HepG2 (cell line): ENCODE results near the gene ACAT2. TPM values are rescaled to one million over a fixed set of nuclear protein-coding genes. Genes with fewer than 3 reads are reported as not detected.
A peak's percentile ranks its signal among the peaks of the same experiment; 100 is the strongest.

Source experiments
- ARHGAP35 ChIP-seq: sonication (generic); formaldehyde crosslinking; IDR thresholded peaks from 2 replicates; pipeline ENCODE4 v1.9.0; 2022; ENCODE audit warnings: mild to moderate bottlenecking, inconsistent platforms, moderate library complexity, missing genetic modification reagents, borderline replicate concordance
- CBX2 ChIP-seq, 2 experiments: fragments of 200-600 bp in 1 of 2; sonication (generic); formaldehyde crosslinking in 1 of 2; IDR thresholded peaks; 2 replicates each; pipeline versions ENCODE4 v1.7.0 to v1.8.1; 2018 to 2022; ENCODE audit warnings: low read depth in 2 of 2, low read length in 1 of 2, mild to moderate bottlenecking in 1 of 2, missing genetic modification reagents in 1 of 2
- HMG20B ChIP-seq: conservative IDR thresholded peaks from 2 replicates; pipeline ENCODE4 v1.6.1; 2016; ENCODE audit warnings: missing genetic modification reagents, missing compliant biosample characterization
- IRX3 ChIP-seq: sonication (generic); formaldehyde crosslinking; IDR thresholded peaks from 2 replicates; pipeline ENCODE4 v1.8.1; 2023; ENCODE audit warnings: mild to moderate bottlenecking, low read depth, missing genetic modification reagents, borderline replicate concordance
- KDM3A ChIP-seq: IDR thresholded peaks from 2 replicates; pipeline ENCODE4 v1.6.1; 2018; ENCODE audit warnings: low read depth, missing compliant biosample characterization
- MED8 ChIP-seq: sonication (generic); formaldehyde crosslinking; IDR thresholded peaks from 2 replicates; pipeline ENCODE4 v1.8.1; 2023; ENCODE audit warnings: mild to moderate bottlenecking, missing genetic modification reagents; ENCODE audit not compliant: insufficient replicate concordance
- NFYB ChIP-seq: sonication (generic); formaldehyde crosslinking; IDR thresholded peaks from 2 replicates; pipeline ENCODE4 v1.4.0; 2020; ENCODE audit warnings: missing genetic modification reagents
- NR2F2 ChIP-seq: IDR thresholded peaks from 2 replicates; pipeline ENCODE4 v1.6.1; 2012; ENCODE audit warnings: low read depth, inconsistent platforms, borderline replicate concordance
- RARA ChIP-seq: IDR thresholded peaks from 2 replicates; pipeline ENCODE4 v1.6.1; 2016; ENCODE audit warnings: missing genetic modification reagents, missing compliant biosample characterization
- RXRB ChIP-seq: IDR thresholded peaks from 2 replicates; pipeline ENCODE4 v1.6.1; 2016; ENCODE audit warnings: borderline replicate concordance, missing genetic modification reagents, missing compliant biosample characterization
- TSC22D2 ChIP-seq: sonication (generic); formaldehyde crosslinking; IDR thresholded peaks from 2 replicates; pipeline ENCODE4 v1.5.1; 2020; ENCODE audit warnings: missing genetic modification reagents, mild to moderate bottlenecking, borderline replicate concordance
- WIZ ChIP-seq: sonication (generic); formaldehyde crosslinking; IDR thresholded peaks from 2 replicates; pipeline ENCODE4 v1.5.1; 2020; ENCODE audit warnings: mild to moderate bottlenecking, missing genetic modification reagents
- ZMYM3 ChIP-seq: sonication (generic); formaldehyde crosslinking; IDR thresholded peaks from 2 replicates; pipeline ENCODE4 v1.5.1; 2020; ENCODE audit warnings: mild to moderate bottlenecking, missing genetic modification reagents
- ZNF143 ChIP-seq: sonication (generic); formaldehyde crosslinking; IDR thresholded peaks from 2 replicates; pipeline ENCODE4 v1.4.0; 2020; ENCODE audit warnings: missing genetic modification reagents
- ZNF251 ChIP-seq: sonication (generic); formaldehyde crosslinking; IDR thresholded peaks from 2 replicates; pipeline ENCODE4 v1.9.0; 2021; ENCODE audit warnings: mild to moderate bottlenecking, missing genetic modification reagents
- ZNF33B ChIP-seq: sonication (generic); formaldehyde crosslinking; IDR thresholded peaks from 2 replicates; pipeline ENCODE4 v1.5.1; 2020; ENCODE audit warnings: mild to moderate bottlenecking, missing genetic modification reagents
- ZNF446 ChIP-seq: sonication (generic); formaldehyde crosslinking; IDR thresholded peaks from 2 replicates; pipeline ENCODE4 v1.5.0; 2020; ENCODE audit warnings: mild to moderate bottlenecking, missing genetic modification reagents
- ZNF546 ChIP-seq: sonication (generic); formaldehyde crosslinking; conservative IDR thresholded peaks from 2 replicates; pipeline ENCODE4 v1.8.1; 2023; ENCODE audit warnings: mild to moderate bottlenecking, missing genetic modification reagents
- ZNF547 ChIP-seq: sonication (generic); formaldehyde crosslinking; IDR thresholded peaks from 2 replicates; pipeline ENCODE4 v1.5.1; 2020; ENCODE audit warnings: mild to moderate bottlenecking, missing genetic modification reagents
- ZNF766 ChIP-seq: sonication (generic); formaldehyde crosslinking; IDR thresholded peaks from 2 replicates; pipeline ENCODE4 v1.5.0; 2020; ENCODE audit warnings: missing genetic modification reagents, borderline replicate concordance
- polyA plus RNA-seq, 8 experiments: library from polyadenylated mRNA; depleted of rRNA in 3 of 8; stranded (reverse) in 7 of 8; unstranded in 1 of 8; fragments of >200 nt; fragmentation: Illumina TruSeq in 4 of 8; extraction: Trizol in 4 of 8; gene quantifications; 2 replicates each; pipeline versions ENCODE4 v1.2.1 to v1.2.3, GENCODE V29; 2011 to 2016; ENCODE audit warnings: low read depth in 4 of 8, missing spikeins in 1 of 8, mixed read lengths in 1 of 8; ENCODE audit not compliant: insufficient read depth in 1 of 8
- total RNA-seq, 5 experiments: library from RNA; depleted of rRNA; stranded (reverse); fragments of >200 nt; fragmentation: Illumina TruSeq; extraction: Trizol; gene quantifications; 2 replicates each; pipeline ENCODE4 v1.2.3, GENCODE V29; 2016; ENCODE audit warnings: low read depth in 1 of 5
- TF ChIP-seq, protein P1 (sequence below): sonication (generic); formaldehyde crosslinking; IDR thresholded peaks from 2 replicates; pipeline ENCODE4 v1.4.0; 2020; ENCODE audit warnings: missing genetic modification reagents
- TF ChIP-seq, protein P2 (sequence below): sonication (generic); formaldehyde crosslinking; IDR thresholded peaks from 2 replicates; pipeline ENCODE4 v1.4.0; 2020; ENCODE audit warnings: mild to moderate bottlenecking, missing genetic modification reagents
- TF ChIP-seq, protein P3 (sequence below), 2 experiments: sonication (generic) in 1 of 2; formaldehyde crosslinking in 1 of 2; IDR thresholded peaks; 2 replicates each; pipeline versions ENCODE4 v1.5.1 to v1.6.1; 2011 to 2020; ENCODE audit warnings: borderline replicate concordance in 1 of 2, low read depth in 1 of 2, low read length in 1 of 2, mild to moderate bottlenecking in 1 of 2, missing genetic modification reagents in 1 of 2, moderate library complexity in 1 of 2

Gene ACAT2
- total and polyA plus RNA-seq, 2 of the 13 experiments (the other 11 are each of a cell fraction or from before 2014, with no cell fraction given), result 121 to 534 TPM

DNA sequence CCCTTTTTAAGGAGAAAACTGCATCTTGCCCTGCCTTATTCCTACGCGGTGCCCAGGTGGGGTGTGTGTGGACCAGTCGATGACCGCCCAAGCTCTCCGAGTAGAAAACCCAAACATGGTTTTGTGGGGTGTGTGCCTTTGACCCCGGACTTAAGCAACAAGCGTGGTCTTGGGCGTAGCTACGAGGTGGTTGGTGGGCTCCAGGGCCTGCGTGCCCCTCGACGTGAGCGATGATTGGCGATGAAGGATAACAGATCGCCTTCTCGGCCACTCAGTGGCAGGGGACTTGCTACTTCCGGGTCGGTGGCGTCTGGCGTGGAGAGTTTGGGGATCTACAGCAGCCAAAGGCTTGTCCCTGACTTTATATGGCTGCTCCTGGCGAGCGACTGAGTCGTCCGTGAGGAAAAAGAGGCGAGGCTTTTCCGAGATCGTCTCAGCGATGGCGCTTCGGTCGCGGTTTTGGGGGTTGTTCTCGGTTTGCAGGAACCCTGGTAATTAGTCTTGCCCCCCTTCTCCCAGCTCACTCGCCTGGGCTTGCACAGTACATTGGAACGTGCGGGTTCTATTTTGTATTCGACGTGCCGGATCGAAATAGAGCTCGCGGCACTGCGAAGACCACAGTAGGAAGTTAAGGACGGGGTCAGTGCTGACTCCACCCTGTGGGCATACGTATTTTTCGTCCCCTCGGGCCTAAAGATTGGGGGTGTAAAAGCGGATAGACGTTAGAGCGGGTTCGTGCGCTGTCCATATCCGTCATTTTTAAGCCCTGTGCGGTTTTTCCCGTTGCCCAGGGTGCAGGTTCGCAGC lies 28.5 kb downstream of the ACAT2 start, which contains the start of gene MRPL18 (continued):
- TF ChIP-seq, protein P1, sequence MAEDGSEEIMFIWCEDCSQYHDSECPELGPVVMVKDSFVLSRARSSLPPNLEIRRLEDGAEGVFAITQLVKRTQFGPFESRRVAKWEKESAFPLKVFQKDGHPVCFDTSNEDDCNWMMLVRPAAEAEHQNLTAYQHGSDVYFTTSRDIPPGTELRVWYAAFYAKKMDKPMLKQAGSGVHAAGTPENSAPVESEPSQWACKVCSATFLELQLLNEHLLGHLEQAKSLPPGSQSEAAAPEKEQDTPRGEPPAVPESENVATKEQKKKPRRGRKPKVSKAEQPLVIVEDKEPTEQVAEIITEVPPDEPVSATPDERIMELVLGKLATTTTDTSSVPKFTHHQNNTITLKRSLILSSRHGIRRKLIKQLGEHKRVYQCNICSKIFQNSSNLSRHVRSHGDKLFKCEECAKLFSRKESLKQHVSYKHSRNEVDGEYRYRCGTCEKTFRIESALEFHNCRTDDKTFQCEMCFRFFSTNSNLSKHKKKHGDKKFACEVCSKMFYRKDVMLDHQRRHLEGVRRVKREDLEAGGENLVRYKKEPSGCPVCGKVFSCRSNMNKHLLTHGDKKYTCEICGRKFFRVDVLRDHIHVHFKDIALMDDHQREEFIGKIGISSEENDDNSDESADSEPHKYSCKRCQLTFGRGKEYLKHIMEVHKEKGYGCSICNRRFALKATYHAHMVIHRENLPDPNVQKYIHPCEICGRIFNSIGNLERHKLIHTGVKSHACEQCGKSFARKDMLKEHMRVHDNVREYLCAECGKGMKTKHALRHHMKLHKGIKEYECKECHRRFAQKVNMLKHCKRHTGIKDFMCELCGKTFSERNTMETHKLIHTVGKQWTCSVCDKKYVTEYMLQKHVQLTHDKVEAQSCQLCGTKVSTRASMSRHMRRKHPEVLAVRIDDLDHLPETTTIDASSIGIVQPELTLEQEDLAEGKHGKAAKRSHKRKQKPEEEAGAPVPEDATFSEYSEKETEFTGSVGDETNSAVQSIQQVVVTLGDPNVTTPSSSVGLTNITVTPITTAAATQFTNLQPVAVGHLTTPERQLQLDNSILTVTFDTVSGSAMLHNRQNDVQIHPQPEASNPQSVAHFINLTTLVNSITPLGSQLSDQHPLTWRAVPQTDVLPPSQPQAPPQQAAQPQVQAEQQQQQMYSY (CRISPR knock-in tag), result no peak
- TF ChIP-seq CBX2 (IDR thresholded peaks at IDR 0.05; ENCODE audit: low read depth, low read length) (no peak), CBX2 (CRISPR knock-in tag; IDR thresholded peaks at IDR 0.05; ENCODE audit: low read depth) (no peak), HMG20B (CRISPR knock-in tag) (no peak), ZNF547 (peak; percentile 36; the same call in 1 of the 2 replicates), NFYB (CRISPR knock-in tag) (peak; percentile 94), NR2F2 (no peak), ZNF766 (CRISPR knock-in tag) (no peak), IRX3 (CRISPR knock-in tag) (0 out of 2 replicates have a peak, but pooled peaks have one; percentile 4), ZNF446 (CRISPR knock-in tag) (no peak), ZMYM3 (CRISPR knock-in tag) (no peak), WIZ (CRISPR knock-in tag) (peak; percentile 54; the same call in 1 of the 2 replicates), RXRB (CRISPR knock-in tag) (no peak), ZNF251 (CRISPR knock-in tag) (no peak), ZNF546 (CRISPR knock-in tag) (no peak), ZNF33B (CRISPR knock-in tag) (0 out of 2 replicates have a peak, but pooled peaks have one; percentile 8), ZNF143 (CRISPR knock-in tag) (peak; percentile 49), ARHGAP35 (CRISPR knock-in tag) (no peak; the same call in 1 of the 2 replicates), KDM3A (CRISPR knock-in tag) (no peak), RARA (CRISPR knock-in tag) (no peak; the same call in 1 of the 2 replicates), TSC22D2 (CRISPR knock-in tag) (no peak), MED8 (no peak)
- TF ChIP-seq, protein P2, sequence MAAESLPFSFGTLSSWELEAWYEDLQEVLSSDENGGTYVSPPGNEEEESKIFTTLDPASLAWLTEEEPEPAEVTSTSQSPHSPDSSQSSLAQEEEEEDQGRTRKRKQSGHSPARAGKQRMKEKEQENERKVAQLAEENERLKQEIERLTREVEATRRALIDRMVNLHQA, result no peak
- TF ChIP-seq, protein P3, sequence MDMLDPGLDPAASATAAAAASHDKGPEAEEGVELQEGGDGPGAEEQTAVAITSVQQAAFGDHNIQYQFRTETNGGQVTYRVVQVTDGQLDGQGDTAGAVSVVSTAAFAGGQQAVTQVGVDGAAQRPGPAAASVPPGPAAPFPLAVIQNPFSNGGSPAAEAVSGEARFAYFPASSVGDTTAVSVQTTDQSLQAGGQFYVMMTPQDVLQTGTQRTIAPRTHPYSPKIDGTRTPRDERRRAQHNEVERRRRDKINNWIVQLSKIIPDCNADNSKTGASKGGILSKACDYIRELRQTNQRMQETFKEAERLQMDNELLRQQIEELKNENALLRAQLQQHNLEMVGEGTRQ (IDR thresholded peaks at IDR 0.05; ENCODE audit: low read depth, low read length), result no peak
- TF ChIP-seq, protein P3 (CRISPR knock-in tag; IDR thresholded peaks at IDR 0.05; ENCODE audit: borderline replicate concordance), result 0 out of 2 replicates have a peak, but pooled peaks have one; percentile 50
